Stimulated activated CD8-positive, alpha-beta memory T cell treated with anti-CD3 and anti-CD28 coated beads, Interleukin-7, amount 100 ng/mL, for 4 hours (primary cell): Measurements from ENCODE around the gene BEST2.
A peak's percentile ranks its signal among the peaks of the same experiment; 100 is the strongest.

Experiments
- DNase-seq, 2 donors: peaks; one replicate each; pipeline ENCODE4 v3.0.0-alpha.2; 2020; ENCODE audit warnings: low read depth in 2 of 2

BEST2 gene

DNA sequence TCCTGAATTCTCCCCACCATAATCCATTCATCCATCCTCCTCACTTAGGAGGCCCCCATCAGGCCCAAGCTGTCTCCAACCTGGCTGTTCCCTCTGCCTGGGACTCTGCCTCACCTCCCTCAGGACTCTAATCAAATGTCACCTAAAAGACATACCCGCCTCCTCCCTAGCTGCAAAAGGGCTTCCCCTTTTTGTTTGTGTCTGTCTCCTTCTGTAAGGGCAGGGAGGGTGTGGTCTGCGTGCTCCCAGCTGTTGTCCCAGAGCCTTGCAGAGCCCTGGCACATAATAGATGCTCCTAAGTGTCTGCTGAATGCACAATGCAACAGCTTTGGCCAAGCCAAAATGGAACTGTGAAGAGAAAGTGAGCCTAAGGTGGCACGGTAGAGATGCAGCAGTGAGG is 21.5 kb upstream of the BEST2 start:
- DNase-seq, result no peak

DNA sequence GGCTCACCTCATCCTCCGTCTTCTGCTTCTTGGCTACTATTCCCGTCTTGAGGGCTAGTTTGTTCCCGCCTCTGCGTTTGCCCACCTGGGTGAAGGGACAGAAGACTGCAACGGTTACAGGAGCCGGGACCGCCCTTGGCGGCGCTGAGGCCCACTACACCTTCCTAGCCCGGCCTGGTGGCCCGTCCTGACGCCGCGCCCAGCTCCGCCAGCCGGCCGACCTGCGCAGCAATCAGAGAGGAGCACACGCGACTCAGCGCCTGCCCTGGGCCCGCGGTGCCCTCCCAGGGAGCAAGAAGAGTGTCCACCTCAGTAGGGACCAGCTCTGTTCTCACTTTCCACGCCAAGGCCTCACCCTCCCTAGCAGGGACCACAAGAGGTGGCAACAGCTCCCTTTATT is 20.3 kb upstream of the BEST2 start:
- DNase-seq, result no peak

DNA sequence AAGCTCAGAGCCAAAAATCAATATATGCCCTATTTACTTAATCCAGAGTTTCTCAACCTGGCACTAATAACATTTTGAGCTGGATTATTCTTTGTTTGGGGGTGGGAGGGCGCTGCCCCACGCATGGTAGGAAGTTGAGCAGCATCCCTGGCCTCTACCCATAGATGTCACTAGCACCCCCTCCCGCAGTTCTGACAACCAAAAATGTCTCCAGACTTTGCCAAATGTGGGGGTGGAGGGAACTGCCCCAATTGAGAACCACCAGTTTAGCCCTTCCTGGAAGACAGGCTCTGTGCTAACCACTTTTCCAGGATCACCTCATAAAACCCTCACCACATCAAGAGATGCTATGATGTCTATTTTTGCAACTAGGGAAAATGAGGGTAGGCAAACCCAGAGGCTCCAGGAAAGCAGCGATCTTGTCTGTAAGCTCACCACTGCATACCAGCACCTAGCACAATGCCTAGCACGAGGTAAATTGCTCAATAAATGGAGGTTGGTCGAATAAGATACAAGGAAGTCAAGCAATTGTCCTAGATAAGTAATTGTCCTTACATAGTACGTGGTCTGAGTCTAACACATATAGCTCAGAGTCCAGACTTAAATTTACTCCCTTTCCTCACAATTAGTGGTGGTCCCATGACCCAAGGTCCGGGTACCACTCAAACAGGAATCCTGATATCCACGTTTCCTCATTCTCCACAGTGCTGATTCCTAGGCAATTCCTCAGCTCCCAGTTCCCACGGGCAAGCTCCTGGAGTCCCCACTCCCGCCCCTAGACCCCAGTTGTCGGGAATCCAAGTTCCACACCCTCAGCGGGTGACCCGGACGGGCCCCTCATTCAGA is 18.0 kb upstream of the BEST2 start:
- DNase-seq, result peak; percentile 23 to 29

DNA sequence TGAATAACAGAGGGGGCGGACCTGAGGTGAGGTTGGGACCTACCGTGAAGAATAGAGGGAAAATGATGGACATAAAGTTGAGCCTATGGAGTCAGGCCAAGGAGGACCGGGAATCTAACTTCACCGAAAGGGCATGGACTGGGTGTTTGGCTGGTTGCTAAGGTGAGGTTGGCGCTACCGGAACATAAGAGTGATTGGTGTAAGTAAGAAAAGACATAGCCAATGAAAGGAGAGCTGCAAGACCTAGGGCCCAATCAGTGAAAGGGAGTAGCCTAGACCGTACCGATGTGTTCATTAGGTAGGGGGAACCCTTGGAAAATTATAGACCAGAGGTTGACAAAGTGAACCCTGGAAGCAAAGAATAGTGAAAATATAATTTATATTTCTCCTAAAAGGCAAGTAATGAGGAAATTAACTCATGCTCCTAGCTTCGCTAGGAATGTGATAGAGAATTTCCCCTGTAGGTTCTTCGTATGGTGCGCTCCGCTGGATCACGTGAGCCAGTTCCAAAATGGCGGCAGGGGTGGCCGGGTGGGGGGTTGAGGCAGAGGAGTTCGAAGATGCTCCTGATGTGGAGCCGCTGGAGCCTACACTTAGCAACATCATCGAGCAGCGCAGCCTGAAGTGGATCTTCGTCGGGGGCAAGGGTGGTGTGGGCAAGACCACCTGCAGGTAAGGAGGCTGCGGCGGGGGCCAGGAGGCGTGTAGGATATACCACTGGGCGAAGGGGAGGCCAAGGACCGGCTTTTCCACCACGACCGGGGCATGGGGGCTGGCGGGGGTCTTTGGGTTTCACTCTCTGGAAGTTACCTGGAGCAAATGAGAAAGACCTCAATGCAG is 14.4 kb upstream of the BEST2 start, which contains the start of gene GET3:
Gene GET3, plus strand, starts transcription at position 503 of the 840 bp plus-strand sequence. Its CDS starts 9 bp downstream, at position 512.
- DNase-seq, result peak; percentile 65 to 68

DNA sequence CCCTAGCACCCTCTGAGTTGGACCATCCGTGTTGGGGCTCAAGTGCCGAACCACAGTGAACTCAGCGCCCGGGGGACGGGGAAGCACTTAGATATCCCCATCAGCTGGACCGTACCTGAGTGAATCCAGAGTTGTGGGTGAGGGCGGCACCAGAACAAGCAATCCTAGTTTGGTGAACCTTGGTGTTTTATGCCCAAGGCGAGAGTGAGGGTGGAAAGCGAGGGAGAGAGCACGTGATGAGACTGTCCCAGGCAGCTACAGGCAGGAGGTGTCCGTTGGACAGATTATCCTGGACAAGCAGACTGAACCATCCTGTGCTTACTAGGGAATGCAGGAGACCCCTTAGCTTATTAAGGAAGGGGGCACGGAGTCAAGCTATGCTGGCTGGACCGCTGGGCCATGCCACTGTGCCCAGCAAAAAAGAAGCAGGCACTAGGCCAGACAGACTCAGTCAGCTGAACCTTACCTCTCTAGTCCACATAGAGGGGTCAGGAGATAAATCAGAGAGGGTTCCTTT is 13.7 kb upstream of the BEST2 start:
- DNase-seq, result no peak

DNA sequence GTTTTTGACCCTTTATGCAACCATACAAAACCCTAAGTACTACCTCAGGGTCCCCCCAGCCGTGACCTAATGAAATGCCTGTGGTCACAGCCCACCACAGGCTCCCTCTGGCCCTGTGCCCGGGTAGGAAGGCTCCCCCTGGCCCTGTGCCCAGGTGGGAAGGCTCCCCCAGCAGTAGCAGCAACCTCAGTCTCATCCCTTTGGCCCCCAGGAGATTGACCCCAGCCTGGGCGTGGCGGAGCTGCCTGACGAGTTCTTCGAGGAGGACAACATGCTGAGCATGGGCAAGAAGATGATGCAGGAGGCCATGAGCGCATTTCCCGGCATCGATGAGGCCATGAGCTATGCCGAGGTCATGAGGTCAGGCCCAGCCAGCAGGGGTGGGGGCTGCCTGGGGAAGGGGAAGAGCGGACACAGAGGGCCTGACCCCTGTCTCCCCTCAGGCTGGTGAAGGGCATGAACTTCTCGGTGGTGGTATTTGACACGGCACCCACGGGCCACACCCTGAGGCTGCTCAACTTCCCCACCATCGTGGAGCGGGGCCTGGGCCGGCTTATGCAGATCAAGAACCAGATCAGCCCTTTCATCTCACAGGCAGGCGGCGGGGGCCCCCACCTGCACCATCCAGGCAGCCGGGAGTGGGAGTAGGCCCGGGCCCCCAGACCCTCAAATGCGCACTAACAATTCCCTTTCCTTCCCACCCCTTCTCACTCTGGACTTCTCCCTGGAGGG is 6.3 kb upstream of the BEST2 start:
- DNase-seq, result no peak

DNA sequence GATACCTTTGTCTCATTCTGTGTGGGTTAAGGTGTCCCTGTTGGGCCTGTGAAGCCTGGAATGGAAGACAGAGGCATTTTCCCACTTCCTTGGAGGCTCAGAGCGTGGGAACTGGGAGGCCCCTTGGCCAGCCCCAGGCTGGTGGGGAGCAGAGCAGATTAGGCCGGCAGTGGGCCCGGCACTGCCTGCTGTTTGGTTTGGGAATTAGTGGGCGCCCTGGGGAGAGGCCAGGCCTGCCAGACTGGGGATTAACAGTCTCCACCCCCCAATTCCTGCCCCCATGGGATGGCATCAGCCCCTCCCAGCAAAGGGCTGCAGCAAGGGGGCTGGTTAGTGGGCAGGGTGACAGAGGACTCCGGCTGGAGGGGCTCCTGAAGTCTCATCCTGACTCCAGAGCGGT is 3.1 kb upstream of the BEST2 start:
- DNase-seq, result no peak

DNA sequence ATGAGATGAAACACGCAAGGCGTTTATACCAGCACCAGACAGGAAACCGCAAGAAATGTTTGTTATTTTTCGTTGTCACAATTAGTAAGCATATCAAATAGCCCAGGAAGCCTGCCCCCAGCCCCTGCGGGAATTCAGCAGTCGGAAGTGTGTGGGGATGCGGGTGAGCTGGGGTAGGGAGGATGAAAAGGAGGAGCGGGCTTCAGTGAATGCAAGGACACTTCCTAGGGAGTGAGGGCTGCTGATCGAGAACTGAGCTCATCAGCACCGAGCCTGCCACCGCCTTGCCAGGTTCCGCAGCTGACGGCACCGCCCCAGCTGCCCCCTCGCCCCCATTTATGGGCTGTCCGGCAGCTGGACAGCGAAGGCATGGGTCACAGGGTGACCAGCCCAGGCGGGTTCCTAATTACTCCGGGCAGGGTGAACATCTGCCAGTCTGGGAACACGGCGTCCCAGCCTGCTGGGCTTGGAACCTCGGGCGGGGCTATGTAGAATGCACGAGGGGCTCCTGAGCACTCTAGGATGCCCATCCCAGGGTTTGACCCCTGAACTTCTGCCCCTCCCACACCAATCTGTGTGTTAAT is 1.6 kb upstream of the BEST2 start:
- no peak for DNase-seq

DNA sequence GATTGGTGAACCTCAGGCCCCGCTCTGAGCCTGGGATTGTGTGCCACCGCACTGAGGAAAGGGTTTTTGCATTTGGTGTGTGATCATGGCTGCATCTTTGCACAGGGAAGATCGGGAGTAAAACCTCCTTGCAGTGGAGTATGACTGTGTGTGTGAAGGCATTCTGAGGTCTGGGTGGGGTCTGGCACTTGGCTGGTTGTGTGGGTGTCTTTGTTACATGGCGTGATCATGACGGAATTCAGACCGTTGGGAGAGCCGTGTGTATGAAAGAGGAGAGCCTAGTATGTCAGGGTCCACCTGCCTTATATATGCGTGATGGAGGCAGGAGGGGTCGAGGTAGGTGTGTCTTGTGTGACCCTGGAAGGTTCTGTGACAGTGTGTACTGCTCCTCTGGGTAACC is 740 bp upstream of the BEST2 start:
- DNase-seq, result no peak

DNA sequence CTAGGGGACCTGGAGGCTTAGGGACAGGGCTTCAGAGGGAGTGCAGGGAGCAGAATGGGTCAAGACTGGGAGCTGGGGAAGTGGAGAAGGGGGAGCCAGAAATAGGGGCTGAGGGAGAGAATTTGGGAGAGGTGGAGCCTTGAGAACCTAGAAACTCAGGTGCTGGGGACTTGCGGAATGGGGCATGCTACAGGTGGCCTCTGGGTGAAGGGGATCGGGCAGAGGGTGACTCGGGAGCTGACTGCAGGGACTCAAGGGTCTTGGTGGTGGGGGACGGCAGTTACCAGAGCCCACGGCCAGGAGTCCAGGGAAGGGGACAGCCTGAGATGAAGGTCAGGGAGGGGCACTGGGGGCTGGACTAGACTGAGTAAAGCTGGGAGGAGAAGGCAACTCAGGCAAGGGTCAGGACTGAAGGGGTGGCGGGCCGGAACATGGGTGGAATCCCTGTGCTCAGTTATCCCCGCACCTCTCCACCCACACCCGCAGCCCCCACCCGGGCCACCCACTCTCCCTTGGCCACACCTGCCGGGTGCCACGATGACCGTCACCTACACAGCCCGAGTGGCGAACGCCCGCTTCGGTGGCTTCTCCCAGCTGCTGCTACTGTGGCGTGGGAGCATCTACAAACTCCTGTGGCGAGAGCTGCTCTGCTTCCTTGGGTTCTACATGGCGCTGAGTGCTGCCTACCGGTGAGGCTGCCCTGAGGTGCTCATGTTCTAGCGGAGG is 628 bp downstream of the BEST2 start:
- DNase-seq, result no peak

DNA sequence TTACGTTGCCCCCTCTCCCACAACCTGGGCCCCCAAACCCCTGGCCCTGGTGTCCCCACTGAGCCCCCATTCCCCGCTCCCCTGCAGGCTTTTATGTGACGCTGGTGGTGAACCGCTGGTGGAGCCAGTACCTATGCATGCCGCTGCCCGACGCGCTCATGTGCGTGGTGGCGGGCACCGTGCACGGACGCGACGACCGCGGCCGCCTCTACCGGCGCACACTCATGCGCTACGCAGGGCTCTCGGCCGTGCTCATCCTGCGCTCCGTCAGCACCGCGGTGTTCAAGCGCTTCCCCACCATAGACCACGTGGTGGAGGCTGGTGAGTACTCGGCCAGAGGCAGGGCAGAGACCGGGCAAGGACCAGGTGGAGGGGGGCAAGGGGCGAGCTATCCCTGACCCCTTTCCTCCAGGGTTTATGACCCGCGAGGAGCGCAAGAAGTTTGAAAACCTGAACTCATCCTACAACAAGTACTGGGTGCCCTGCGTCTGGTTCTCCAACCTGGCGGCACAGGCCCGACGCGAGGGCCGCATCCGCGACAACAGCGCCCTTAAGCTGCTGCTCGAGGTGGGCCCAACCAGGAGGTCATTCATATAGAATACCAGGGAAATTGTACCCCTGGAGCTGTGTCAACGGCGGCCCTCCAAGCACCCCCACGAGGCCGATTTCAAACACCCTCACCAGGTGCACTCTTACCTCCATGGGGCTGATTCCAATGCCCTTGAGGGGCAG is 3.0 kb downstream of the BEST2 start:
- no peak for DNase-seq

DNA sequence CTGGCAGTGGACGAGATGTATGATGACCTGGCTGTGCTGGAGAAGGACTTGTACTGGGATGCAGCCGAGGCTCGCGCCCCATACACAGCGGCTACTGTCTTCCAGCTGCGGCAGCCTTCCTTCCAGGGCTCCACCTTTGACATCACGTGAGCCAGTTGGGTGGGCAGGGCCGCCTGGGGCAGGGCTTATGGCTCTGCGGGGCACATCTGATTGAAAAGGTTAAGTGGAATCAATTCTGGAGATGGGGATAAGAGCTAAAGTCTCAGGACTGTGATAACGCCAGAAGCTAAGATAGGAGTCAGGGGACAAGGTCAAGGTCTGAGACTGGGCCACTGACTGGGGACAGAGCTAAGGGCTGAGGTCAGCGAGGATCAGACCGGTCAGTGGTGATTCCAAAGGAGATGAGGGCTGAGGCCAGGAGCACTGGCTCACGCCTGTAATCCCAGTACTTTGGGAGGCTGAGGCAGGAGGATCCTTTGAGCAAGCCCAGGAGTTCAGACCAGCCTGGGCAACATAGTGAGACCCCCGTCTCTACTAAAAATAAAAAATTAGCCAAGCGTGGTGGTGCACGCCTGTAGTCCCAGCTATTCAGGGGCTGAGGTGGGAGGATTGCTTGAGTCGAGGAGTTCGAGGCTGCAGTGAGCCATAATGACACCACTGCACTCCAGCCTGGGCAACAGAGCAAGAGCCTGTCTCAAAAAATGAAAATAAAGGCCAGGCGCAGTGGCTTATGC is 4.7 kb downstream of the BEST2 start:
- DNase-seq, result no peak

DNA sequence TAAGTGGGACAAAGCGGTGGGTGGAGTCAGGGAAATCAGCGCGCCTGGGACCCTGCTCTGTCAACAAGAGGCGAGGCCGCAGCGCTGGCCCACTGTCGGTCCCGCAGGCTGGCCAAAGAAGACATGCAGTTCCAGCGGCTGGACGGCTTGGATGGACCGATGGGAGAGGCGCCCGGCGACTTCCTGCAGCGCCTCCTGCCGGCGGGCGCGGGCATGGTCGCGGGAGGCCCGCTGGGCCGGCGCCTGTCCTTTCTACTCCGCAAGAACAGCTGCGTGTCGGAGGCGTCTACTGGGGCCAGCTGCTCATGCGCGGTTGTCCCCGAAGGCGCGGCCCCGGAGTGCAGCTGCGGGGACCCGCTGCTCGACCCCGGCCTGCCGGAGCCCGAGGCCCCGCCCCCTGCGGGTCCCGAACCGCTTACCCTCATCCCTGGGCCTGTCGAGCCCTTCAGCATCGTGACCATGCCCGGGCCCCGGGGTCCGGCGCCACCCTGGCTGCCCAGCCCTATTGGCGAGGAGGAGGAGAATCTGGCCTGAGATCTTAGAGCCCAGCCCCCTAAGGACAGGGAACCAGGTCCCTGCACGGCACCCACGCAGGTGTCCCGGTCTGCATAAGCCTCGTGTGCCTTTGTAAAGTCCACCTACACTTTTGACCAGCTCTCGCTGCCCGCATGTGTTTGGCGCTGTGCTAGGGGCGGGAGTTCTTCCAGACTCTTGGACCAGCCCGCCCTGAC is 6.1 kb downstream of the BEST2 start:
- peak in 1 of 2 donors; percentile 40 for DNase-seq

DNA sequence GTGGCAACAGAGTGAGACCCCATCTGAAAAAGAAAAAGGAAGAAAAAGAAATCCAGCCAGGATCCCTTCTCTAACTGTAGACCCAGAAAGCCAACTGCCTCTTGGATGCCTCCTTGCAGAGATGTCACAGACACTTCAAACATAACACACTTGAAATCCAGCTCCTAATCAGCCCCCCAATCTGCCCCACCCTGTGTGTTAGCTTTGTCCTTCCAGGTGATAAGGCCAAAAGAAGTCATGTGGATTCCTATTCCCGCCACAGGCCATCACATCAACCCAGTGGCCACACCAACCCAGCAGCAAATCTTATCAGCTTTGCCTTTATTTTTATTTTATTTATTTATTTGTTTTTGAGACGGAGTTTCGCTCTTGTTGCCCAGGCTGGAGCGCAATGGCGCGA is 8.1 kb downstream of the BEST2 start:
- no peak for DNase-seq

DNA sequence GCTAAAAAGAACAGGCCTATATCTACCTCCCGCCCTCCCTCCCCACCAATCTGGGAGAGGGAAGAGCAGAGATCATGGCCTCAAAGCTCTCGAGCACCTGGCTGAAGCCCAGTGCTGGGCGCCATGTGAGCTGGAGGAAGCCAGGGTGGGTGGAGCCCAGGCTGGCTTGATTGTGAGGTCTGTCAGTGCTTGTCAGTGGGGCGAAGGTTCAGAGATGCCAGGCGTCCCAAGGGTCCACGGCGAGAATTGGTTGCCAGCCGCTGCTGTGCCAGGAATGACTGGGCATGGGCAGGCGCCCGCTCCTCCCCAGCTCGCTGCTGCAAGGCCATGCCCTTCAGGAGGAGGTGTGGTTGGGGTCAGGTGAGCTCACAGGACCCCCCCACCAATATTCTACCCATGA is 11.5 kb downstream of the BEST2 start:
- DNase-seq, result no peak

DNA sequence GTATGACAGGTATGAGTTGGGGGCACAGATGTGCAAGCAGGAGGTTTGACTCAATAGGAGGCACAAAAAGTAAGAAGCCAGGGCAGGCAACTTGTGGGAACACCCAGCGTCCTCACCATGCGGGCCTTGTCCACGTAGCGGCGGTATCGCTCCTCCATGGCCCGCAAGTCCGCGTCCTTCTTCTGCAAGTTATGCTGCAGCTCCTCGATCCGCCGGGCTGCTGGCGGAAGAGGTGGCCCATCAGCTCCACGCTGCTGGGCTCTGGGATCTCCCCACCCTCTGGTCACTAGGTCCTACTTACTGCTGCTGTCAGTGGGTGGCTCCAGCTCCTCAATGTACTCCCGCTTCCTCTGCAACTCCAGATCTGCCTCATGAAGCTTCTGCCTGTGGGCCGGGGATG is 13.1 kb downstream of the BEST2 start:
- no peak for DNase-seq

DNA sequence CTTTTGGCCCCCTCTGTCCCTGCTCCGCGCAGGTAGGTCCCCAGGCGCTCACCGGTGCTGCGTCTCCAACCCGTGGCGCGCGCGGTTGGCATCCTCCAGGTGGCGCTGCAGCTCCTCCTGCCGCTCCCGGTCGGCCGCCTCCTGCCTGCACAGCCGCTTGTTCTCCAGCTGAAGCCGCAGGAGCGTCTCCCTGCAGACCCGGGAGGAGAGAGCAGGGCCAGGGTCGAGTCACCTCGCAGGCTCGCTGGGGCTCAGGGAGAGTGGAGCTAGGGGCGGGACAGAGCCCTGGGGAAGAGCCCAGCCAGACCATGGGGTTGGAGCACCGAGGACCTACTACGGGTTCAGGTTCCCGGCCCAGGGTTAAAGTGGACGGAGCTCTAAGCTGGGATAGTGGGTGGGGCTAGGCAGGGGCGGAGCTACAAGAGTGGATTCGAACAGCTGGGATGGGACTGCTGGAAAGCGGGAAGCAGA is 14.5 kb downstream of the BEST2 start:
- DNase-seq, result peak in 1 of 2 donors; percentile 70

DNA sequence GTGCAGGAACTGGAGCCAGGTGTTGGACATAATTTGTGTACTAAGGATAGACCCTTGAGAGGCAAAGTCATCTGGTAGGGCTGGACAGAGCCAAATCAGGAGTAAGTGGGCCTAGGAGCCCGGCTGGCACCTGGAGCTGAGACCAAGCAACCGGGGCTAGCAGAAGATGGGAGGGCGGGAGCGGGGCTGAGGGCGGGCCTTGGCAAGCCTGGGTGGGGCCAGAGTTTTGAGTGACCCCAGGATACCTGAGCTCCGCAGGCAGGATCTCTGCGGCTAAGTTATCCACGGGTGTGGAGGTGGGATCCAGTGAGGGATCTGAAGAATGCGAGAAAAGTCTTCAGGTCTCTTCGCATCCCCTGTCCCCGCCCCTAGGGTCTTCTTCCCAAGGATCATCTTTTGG is 15.6 kb downstream of the BEST2 start:
- no peak for DNase-seq

DNA sequence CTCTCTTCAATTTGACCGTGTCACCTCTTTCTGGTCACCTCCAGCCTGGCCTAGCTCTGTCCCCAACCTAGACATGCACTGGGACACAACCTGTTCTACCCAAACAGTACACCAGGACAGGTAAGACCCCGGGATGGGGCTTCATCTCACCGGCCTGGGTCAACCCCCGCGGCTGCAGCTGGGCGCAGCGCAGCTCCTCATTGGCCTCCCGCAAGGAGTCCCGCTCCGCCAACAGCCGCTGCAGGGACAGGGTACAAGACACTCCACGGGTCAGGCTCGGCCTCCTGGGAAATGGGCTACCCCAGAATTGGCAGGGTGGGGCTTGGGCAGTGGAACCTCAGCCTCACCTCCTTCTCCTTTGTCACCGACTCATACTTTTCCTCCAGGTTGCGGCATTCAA is 16.1 kb downstream of the BEST2 start:
- no peak for DNase-seq
